ENCODE data around the gene PFDN6. TPM values are rescaled to one million over a fixed set of nuclear protein-coding genes. Genes with fewer than 3 reads are reported as not detected.
"Not testable (repeated sequence)": the region's sequence is repeated elsewhere in the genome, so short reads cannot be mapped to it uniquely, and the experiment has no call there.

The PFDN6 gene
- total RNA-seq, 1 donor from 2014 or later = 52.9 TPM

DNA sequence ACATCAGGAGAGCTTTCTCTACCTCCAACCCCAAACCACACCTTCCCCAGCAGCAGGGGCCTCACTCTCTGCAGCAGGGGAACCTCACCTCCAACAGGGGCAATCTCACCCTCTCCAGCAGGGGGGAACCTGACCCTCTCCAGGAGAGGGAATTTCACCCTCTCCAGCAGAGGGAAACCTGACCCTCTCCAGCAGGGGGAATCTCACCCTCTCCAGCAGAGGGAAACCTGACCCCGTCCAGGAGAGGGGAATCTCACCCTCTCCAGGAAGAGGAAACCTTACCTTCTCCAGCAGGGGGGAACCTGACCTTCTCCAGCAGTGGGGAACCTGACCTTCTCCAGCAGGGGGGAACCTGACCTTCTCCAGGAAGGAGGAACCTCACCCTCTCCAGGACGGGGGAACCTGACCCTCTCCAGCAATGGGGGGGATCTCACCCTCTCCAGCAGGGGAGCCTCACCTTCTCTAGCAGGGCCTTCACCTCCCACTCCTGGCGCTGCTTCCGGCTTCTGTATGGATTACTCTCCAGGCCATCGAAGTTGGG is 9.4 kb upstream of the PFDN6 start:
- no peak for DNase-seq (ENCODE audit: extremely low spot score, unreplicated experiment)
- TF ChIP-seq, protein P1, sequence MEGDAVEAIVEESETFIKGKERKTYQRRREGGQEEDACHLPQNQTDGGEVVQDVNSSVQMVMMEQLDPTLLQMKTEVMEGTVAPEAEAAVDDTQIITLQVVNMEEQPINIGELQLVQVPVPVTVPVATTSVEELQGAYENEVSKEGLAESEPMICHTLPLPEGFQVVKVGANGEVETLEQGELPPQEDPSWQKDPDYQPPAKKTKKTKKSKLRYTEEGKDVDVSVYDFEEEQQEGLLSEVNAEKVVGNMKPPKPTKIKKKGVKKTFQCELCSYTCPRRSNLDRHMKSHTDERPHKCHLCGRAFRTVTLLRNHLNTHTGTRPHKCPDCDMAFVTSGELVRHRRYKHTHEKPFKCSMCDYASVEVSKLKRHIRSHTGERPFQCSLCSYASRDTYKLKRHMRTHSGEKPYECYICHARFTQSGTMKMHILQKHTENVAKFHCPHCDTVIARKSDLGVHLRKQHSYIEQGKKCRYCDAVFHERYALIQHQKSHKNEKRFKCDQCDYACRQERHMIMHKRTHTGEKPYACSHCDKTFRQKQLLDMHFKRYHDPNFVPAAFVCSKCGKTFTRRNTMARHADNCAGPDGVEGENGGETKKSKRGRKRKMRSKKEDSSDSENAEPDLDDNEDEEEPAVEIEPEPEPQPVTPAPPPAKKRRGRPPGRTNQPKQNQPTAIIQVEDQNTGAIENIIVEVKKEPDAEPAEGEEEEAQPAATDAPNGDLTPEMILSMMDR (conservative IDR thresholded peaks at IDR 0.05) = peak; percentile 56
- H3K9me3 Mint-ChIP-seq = no peaks in the 10 kb centered on the region
- no peaks in the 10 kb centered on the region for H3K27me3 Mint-ChIP-seq
- peak overlapping the region; percentile 63 for H3K27ac Mint-ChIP-seq
- peaks cover 8% of the 10 kb centered on the region for H3K36me3 Mint-ChIP-seq
- peak overlapping the region; percentile 55 for H3K4me3 Mint-ChIP-seq
- peaks cover 7% of the 10 kb centered on the region for H3K4me1 Mint-ChIP-seq (ENCODE audit: unreplicated experiment)

DNA sequence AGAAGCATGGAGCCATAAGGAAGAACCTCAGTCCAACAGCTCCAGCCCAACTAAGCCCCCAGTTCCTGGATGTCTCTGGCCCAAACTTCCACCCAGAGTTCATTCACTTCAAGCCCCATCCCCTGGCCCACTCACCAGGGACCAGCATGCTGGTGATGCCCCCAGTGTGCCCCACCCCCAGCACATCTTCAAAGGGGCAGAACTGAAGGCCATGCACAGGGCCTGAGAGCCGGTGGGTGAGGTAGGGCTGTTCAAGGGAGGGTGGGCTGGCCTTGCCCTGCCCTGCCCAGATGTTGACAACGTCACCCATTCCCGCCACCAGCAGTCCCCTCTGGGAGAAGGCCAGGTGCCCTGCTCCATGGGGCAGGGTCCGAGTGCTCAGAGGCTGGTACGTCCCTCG is 8.9 kb upstream of the PFDN6 start:
- DNase-seq (ENCODE audit: extremely low spot score, unreplicated experiment) = no peak
- TF ChIP-seq, protein P1 (conservative IDR thresholded peaks at IDR 0.05) = no peak
- no peaks in the 10 kb centered on the region for H3K27me3 Mint-ChIP-seq
- H3K36me3 Mint-ChIP-seq = peaks cover 7% of the 10 kb centered on the region
- H3K27ac Mint-ChIP-seq = peak overlapping the region; percentile 63
- no peaks in the 10 kb centered on the region for H3K9me3 Mint-ChIP-seq
- H3K4me3 Mint-ChIP-seq = no peak overlapping the region
- peaks cover 7% of the 10 kb centered on the region for H3K4me1 Mint-ChIP-seq (ENCODE audit: unreplicated experiment)

DNA sequence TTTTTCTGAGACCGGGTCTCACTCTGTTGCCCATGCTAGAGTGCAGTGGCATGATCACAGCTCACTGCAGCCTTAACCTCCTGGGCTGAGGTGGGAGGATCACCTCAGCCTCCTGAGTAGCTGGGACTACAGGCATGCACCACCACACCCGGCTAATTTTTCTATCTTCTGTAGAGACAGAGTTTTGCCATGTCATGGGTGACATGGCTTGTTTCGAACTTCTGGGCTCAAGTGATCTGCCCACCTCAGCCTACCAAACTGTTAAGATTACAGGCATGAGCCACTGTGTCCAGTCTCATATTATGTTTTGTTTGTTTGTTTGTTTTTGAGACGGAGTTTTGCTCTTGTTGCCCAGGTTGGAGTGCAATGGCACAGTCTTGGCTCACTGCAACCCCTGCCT is 4.2 kb upstream of the PFDN6 start:
- H3K4me3 Mint-ChIP-seq; H3K9me3 Mint-ChIP-seq; H3K27me3 Mint-ChIP-seq; DNase-seq (ENCODE audit: extremely low spot score, unreplicated experiment); H3K27ac Mint-ChIP-seq: not testable (repeated sequence)
- Mint-ChIP-seq H3K36me3 (peaks cover 13% of the 10 kb centered on the region), H3K4me1 (ENCODE audit: unreplicated experiment) (peaks cover 18% of the 10 kb centered on the region)

DNA sequence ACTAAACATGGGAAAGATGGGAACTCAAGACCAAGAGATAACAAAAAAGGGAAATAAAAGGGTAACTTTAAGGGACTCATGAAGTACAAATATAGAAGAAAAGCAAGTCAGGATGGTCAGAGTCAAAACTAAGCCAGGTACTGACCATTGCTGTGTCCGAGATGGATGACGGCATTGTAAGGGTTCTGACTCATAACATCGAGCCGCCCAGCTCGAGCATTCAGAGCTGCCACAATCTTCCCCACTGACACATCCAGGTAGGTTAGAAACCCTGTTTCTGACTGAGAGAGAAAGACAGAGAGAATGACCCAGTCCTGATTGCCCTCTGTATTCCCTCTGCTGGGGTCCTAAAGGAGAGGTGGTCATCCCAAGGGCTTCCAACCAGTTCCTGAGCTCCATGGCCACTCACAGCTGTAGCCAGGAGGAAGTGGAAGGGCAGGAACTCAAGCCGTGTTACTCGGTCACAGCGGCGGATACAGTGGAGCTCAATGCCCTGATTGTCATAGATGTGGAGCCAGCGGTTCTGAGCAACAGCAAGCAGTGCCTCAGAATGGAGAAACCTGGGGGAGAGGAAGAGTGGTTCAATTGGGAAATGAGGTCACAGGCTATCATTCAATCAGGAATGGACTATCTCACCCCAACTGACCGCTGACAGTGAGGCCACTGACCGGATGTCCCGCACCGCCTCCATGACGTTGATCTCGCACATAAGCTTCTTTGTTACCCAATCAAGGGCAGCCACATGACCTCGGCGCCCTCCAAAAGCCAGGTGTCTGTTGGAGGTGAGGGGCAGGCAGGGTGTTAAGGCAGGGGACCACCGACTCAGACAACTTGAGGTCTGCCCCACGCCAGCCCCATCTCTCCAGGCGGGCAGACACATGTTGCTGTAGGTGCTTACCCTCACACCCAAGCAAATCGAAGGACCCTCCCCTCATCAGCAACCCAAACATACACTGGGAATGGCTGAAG is 2.2 kb upstream of the PFDN6 start:
- Mint-ChIP-seq H3K4me3 (peak overlapping the region; percentile 99), H3K27me3 (no peaks in the 10 kb centered on the region), H3K9me3 (no peaks in the 10 kb centered on the region), H3K36me3 (peaks cover 13% of the 10 kb centered on the region), H3K4me1 (ENCODE audit: unreplicated experiment) (peaks cover 22% of the 10 kb centered on the region), H3K27ac (no peak overlapping the region)
- TF ChIP-seq, protein P1 (conservative IDR thresholded peaks at IDR 0.05) = no peak
- DNase-seq (ENCODE audit: extremely low spot score, unreplicated experiment) = no peak

DNA sequence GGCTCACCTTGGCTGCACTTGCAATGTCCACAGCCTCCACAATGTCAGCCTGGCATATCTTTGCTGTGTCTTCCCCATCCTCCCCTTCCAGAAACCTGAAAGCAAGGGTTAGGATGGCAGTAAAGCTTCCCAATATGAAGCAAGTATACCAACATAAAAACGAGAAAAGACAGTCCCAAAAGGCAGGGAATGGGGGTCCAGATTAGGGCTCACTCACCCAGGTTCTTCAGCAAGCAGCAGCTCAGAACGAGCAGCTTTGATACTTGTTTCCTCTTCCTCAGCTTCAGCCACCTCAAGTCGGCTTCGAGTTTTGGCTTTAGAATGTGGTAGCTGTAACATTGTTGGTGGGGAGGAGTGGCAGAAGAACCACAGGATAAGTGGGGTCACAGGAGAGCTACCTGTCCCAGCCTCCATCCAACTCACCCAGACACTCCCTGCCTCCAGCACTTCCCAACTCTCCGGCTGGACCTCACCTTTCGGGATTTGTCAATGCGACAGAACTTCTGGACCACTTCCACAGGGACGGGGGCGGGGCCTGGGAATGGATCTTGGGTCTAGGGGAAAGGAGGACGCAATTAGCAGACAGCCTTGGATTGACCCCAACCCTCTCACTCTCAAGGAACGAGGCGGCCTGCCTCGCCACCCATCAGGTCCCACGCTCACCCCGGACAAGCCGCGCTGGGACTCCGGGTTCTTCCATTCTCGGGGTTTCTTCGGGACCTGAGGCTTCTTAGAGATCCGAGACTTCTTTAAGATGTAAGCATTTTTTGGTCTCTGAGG is 1.1 kb upstream of the PFDN6 start:
- Mint-ChIP-seq H3K27ac (peak overlapping the region; percentile 92), H3K9me3 (no peaks in the 10 kb centered on the region), H3K27me3 (no peaks in the 10 kb centered on the region), H3K4me1 (ENCODE audit: unreplicated experiment) (peaks cover 22% of the 10 kb centered on the region), H3K36me3 (peaks cover 13% of the 10 kb centered on the region), H3K4me3 (peak overlapping the region; percentile 99)
- TF ChIP-seq, protein P1 (conservative IDR thresholded peaks at IDR 0.05) = no peak
- DNase-seq (ENCODE audit: extremely low spot score, unreplicated experiment) = no peak

All from type B pancreatic cell (in vitro differentiated cells).